D721Med (cell line): ENCODE results near the gene NTRK3.

Experiments
- DNase-seq: peaks from one replicate; pipeline ENCODE4 v3.0.0; 2011; ENCODE audit warnings: low spot score; ENCODE audit not compliant: insufficient read length
- FAIRE-seq: peaks from 2 replicates; lab custom pipeline; 2011; peaks lifted over from hg19 to GRCh38; lab: Jason Lieb, UNC
- TF ChIP-seq, protein P1 (sequence below): IDR thresholded peaks from 2 replicates; pipeline ENCODE4 v1.5.1; 2012; ENCODE audit warnings: mild to moderate bottlenecking, control low read depth; ENCODE audit not compliant: insufficient read depth; ENCODE audit errors: missing control alignments

The NTRK3 gene

DNA sequence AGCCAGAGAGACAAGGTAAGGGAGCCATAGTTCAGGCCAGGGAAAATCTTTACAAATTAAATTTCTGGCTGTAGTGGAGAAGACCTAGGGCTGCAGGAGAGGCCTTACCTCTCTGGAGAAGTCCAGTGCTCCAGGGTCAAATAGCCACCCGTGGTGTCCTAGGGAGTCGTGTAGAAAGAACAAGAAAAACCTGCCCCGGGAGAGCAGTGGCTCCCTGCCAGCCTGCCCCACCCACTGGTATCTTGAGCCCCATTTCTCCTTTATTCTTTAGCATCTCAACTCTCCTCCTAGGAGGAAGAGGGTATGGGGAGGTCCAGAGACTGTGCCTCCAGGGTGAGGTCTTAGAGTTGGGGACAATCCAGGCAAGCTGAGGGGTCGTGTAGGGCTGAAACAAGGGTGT is 32.1 kb upstream of the NTRK3 start:
- FAIRE-seq (no peak), DNase-seq (no peak)
- TF ChIP-seq, protein P1, sequence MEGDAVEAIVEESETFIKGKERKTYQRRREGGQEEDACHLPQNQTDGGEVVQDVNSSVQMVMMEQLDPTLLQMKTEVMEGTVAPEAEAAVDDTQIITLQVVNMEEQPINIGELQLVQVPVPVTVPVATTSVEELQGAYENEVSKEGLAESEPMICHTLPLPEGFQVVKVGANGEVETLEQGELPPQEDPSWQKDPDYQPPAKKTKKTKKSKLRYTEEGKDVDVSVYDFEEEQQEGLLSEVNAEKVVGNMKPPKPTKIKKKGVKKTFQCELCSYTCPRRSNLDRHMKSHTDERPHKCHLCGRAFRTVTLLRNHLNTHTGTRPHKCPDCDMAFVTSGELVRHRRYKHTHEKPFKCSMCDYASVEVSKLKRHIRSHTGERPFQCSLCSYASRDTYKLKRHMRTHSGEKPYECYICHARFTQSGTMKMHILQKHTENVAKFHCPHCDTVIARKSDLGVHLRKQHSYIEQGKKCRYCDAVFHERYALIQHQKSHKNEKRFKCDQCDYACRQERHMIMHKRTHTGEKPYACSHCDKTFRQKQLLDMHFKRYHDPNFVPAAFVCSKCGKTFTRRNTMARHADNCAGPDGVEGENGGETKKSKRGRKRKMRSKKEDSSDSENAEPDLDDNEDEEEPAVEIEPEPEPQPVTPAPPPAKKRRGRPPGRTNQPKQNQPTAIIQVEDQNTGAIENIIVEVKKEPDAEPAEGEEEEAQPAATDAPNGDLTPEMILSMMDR, result no peak

DNA sequence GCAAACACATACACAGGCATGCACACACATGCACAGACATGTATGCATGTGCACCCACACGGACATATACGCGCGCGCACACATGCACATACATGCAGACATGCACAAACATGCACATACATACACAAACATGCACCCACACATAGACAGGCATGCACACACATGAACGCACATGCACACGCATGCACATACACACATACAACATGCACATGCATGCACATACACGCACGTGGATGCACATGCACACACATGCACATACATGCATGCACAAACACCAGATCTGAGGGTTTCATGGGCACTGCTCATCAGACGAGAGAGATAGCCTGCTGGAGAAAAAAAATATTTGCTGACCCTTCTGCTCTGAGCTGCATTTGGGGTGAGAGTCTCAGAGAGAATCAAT is 31.7 kb upstream of the NTRK3 start:
- FAIRE-seq, result no peak
- TF ChIP-seq, protein P1, result no peak
- DNase-seq, result no peak

DNA sequence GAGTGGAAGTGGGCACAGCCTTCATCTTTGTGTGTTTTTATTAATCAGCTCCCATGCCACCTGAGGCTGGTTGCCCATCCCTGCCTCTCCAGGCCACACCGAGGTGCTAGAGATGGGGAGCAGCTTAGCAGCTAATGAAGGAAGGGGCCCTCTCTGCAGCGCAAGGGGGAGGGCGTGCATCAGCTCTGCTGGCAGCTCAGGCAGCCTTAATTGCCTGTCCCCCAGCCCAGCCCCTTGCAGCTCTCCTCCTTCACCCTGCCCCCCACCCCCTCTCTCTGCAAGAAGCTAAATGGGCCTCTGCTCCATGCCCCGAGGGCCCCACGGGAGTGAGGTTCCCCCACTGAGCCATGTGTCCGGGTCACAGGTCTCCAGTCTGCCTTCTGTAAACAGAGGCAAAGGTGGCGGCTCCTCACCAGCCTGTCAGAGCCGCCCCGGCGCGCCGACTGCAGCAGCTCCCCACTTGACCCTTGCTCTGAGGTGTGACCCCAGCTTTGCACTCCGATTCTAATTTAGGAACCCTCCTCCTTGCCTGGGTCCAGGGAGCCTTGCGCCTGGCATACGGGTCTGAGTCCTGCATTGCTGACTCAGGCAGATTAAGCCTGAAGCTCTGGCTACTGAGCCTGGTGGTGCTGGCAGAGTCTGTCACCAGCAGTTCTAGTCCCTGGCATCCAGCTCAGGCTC is 27.9 kb upstream of the NTRK3 start:
- TF ChIP-seq, protein P1, result no peak
- DNase-seq, result no peak
- no peak for FAIRE-seq

GRCh38 chr15:88282614-88283013 is 26.1 kb upstream of the NTRK3 start:
- TF ChIP-seq, protein P1, result no peak
- DNase-seq (no peak), FAIRE-seq (no peak)

GRCh38 chr15:88276821-88277410 is 20.4 kb upstream of the NTRK3 start:
- TF ChIP-seq, protein P1, result no peak
- DNase-seq (no peak), FAIRE-seq (no peak)

GRCh38 chr15:88275804-88276203 is 19.3 kb upstream of the NTRK3 start:
- DNase-seq (no peak), FAIRE-seq (no peak)
- TF ChIP-seq, protein P1, result no peak
